Measurements from ENCODE around the gene LRRC37A.
A peak's percentile ranks its signal among the peaks of the same experiment; 100 is the strongest.
"Not testable (repeated sequence)": the region's sequence is repeated elsewhere in the genome, so short reads cannot be mapped to it uniquely, and the experiment has no call there.

LRRC37A gene

DNA sequence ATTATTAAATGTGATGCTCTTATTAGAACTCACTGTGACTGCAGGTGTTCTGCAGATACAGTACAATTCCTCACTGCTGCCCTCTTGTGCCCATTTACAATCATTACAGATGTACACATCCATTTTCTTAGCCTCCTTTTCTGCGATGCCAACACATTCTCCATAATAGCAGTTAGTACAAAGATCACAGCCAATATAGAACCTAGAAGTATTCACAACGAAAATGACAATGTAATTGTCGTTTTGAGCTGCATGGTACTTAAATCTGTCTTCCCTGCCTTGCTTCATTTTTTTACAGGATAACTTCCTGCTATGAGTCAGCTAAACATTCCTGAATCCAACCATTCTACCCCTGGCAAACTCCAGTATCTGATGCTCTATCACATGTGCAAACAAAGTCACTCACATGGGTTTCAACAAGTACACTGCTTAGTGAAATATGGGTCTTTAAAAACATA is 8.1 kb upstream of the LRRC37A start:
- DNase-seq (ENCODE audit: low read depth in 3 of 3, low spot score in 1 of 3) = peak in 2 of 3 donors; percentile 35 to 47

DNA sequence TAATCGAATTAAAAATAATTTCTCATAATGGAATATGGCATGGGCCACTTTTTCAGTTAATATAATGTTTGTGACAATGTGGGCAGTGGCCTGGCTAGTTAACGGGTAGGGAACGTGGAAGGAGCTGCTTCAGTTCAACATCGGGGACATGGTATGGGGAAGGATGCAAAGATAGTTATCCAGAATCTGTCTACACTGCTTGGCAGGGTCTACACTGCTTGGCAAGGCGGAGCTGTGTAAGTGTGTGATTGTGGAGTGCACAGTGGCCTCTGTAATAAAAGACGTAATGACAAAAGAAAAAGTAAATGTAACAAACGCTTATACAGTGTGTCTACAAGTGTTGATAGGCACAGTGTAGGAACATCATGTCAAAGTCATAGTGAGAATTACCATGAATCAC is 7.3 kb upstream of the LRRC37A start:
- not testable (repeated sequence) for DNase-seq (ENCODE audit: low read depth in 3 of 3, low spot score in 1 of 3)

DNA sequence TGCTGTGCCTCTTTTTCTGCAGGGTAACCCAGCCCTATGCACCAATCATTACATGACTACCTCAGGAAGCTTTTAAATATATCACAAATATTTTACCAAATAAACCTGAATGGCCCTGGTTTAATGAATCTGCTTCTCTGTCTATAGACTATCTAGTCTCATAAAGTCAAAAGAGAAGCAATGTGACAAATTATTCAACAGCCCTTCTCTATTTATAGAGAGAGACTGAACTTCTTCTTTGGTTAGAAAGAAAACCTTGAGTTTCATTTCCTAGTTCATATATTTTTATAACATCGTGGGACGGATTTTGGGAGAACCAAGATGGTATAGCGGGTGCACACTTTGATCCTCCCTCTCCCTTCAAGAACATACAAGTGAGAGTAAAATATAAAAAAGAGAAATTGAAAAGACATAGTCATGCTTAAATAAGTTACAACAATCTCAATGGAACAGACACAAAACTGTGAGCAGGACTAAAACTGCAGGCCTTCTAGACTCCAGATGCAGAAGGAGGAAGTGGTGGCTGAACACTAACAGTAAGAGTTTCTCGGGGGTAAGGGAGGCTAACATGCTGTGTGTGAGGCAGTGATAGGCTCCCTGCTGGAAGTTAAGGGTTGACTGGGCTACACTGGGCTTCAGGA is 3.9 kb upstream of the LRRC37A start:
- DNase-seq (ENCODE audit: low read depth in 3 of 3, low spot score in 1 of 3) = not testable (repeated sequence)

DNA sequence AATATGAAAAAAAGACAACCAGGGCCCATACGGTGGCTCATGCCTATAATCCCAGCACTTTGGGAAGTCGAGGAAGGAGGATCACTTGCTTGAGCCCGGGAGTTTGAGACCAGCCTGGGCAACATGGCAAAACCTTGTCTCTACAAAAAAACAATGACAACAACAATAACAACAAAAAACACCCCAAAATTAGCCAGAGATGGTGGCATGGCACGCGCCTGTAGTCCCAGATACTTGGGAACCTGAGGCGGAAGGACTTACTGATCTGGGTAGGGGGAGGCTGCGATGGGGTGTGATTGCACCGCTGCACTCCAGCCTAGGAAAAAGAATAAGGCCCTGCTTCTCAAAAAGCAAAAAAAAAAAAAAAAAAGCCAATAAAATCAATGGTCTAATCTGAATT is 3.3 kb upstream of the LRRC37A start:
- not testable (repeated sequence) for DNase-seq (ENCODE audit: low read depth in 3 of 3, low spot score in 1 of 3)

DNA sequence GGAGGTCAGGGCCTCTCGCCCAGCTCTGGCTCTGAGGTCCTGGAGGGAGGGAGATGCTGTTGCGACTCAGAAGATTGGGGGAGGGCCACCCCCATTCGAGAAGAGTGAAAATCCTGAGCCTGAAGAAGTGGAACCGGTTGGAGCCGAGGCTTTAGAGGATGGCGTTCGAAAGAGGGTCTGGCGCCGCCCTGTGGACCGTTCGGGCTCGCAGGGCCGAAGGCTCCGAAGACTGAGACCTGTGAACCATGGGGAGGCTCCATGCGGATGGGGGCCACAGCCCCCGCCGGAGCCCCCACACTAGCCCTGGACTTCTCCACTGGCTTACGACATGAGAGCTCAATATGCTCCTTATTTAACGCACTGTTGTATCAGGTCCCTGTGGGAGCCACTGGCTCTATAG is 46.3 kb downstream of the LRRC37A start:
- DNase-seq (ENCODE audit: low read depth in 3 of 3, low spot score in 1 of 3) = not testable (repeated sequence)

DNA sequence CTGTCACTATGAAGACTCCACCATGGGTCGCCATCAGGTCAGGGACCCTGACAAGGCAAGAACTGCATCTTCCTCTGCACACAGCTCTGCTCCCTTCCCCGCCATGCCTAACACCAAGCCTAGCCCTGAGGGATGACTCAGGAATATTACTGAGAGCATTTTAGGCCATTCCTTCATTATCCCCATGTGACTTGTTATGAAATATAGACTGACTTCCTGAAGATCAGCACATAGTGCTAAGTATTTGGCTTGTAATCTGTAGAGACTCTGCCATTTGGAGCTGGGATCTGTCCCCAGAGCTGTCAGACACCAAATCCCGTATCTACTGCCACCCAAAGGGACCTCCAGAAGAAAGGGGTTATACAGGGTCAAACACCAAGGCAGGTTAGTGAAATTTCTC is 47.2 kb downstream of the LRRC37A start:
- DNase-seq (ENCODE audit: low read depth in 3 of 3, low spot score in 1 of 3) = not testable (repeated sequence)

DNA sequence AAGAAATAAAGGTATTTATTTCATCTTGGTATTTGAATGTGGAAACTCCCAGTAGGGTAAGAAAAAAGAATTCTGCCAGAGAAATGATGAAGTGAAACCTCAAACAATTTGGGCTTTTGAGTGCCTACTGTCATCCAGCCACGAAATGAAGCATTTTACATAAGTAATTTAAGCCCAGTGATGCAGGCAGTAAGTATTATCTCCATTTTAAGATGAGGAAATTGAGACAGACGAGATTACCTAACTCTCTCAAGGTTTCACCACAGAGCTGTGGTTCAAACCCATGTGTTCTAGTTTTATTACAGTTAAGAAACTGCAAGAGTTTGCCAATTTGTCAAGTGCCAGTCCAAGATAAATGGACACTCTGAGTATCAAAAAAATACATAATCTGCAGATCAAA is 53.4 kb downstream of the LRRC37A start:
- DNase-seq (ENCODE audit: low read depth in 3 of 3, low spot score in 1 of 3) = not testable (repeated sequence)

DNA sequence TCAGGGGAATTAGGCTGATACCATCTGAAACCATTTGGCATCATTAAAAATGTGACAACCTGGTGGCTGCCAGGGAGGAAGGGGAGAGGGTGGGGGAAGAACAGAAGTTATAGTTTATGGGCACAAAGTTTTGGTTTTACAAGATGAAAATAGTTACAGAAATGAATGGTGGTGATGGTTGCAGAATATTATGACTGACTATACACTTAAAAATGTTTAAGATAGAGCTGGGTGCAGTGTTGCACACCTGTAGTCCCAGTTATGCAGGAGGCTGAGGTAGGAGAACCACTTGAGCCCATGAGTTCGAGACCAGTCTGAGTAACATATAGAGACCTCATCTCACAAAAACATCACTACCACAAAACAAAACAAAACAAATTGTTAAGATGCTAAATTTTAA is 54.1 kb downstream of the LRRC37A start:
- DNase-seq (ENCODE audit: low read depth in 3 of 3, low spot score in 1 of 3) = not testable (repeated sequence)

DNA sequence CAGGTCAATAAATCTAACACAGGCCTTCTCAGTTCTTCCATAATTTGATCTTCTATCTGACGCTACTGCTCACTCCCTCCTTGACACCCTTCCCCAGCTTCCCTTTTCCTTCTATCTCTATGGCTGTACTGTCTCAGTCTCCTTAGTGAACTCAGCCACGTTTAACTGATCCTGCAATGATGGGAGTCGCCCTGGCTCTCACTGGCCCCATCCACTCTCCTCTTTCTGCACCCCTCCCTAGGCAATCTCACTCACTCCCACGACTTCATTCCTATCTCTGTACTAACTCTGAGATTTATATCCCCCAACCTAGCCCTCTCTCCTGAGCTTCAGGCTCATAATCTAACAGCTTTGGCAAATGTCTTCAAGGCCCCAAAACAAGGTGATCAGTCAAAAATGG is 58.9 kb downstream of the LRRC37A start:
- DNase-seq (ENCODE audit: low read depth in 3 of 3, low spot score in 1 of 3) = not testable (repeated sequence)

DNA sequence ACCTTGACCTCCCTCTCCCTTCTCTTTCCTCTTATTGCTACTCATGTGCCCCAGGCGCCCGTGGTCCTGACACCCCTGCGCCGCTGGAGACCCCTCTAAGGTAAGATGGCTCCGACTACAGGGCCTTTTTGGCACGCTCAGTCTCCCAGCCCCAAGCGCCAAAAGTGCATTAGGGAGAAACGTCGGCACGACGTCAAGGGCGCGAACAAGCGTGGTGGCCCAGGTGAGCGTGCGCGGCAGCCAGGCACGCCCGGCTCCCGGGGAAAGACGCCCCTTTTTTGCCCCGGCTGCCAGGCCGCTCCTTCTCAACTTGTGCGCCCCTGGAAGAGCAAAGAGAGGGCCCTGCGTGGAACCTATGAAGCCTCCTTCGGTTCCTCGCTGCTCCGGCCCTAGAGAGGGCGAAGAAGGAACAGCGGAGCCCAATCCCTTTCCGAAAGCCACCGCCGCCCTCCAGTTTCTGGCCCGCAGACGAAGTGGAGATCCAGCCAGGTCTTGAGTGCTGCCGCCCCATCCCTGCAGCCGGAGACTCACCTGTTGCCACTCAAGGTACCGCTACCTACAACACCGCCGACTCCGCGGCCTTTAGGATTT is 66.3 kb downstream of the LRRC37A start:
- not testable (repeated sequence) for DNase-seq (ENCODE audit: low read depth in 3 of 3, low spot score in 1 of 3)

DNA sequence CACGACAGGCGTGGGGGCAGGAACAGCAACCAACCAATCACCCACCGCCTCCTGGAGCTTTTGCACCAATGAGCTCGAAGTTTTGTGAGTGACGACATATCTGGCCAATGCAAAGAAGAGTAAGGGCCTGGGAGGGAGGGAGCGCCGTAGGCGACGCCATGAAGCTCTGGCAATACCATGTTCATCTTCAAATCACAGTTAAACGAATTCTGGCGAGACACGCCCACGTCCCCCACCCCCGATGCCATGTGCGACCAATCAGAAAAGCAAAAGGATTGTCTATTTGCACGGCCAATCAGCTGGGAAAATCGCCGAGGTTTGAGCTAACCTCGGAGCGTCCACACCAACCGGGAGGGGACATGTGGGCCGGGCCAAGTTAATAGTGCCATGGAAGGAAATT is 66.8 kb downstream of the LRRC37A start, which contains the start of gene ARL17B:
Gene ARL17B, minus strand, starts transcription at position 12 of the 400 bp plus-strand sequence. CDS start 3,369 bp downstream, outside the sequence.
- DNase-seq (ENCODE audit: low read depth in 3 of 3, low spot score in 1 of 3) = peak; percentile 42 to 69 (median 60)

DNA sequence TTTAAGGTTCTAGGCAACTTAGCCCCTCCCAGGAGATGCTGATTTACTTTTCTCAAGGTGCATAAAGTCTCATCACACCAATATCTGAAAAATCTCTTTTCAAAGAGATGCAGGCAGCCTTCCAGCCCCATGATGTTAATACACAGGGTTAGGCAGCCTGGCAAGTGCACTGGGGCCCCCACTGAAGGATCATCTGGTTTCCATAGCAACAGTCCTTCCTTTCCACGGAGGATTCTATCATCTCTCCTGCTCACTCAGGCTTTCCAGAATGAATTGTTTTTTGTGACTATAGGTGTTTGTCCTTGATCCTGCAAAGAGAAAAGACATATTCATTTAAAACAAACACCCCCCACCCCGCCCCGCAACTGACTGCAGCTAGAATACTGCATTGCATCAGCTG is 72.6 kb downstream of the LRRC37A start:
- not testable (repeated sequence) for DNase-seq (ENCODE audit: low read depth in 3 of 3, low spot score in 1 of 3)

DNA sequence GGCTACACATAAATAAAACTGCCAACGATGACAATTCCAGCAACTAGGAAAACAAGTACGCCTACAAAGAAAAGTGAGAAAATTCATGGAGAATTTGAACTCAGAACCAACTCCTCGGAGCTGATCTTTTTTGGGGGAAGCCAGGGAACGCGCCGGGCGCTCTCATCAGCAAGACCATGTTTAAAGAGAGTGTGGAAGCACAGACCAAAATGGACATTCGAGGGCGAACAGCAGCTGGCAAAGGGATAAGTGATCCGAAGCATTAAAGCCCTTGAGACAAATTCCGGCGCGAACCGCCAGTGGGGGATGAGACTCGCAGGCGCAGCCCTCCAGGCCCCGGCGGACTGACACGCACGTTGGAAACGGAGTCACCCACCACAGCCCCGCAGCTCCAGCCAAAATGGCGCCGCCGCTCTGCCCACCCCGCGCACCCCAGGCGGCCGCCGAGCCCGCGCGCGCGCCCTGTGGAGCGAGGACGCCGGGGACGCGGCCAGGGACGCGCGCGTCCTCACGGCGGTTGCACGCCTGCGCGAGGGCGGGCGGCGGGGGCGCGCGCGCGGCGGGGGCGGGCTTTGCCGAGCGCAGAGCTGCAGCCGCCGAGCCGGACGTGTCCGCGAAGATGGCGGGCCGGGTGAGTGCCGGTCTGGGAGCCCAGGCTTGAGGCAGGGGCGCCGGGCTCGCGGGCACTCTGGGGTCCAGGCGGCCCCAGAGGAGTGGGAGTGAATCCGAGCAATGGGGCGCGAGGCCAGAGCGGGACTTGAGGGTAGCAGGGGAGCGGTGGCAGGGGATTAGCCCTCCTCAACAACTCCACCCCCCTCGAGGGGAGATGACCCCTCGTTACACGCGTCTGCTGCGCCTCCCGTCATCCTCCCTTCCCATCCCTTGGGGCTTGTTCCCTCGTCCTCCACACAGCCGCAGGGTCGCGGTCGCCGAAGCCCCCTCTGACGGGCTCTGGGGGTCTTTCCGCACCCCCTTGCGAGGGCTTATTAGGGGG is 77.6 kb downstream of the LRRC37A start:
- not testable (repeated sequence) for DNase-seq (ENCODE audit: low read depth in 3 of 3, low spot score in 1 of 3)

DNA sequence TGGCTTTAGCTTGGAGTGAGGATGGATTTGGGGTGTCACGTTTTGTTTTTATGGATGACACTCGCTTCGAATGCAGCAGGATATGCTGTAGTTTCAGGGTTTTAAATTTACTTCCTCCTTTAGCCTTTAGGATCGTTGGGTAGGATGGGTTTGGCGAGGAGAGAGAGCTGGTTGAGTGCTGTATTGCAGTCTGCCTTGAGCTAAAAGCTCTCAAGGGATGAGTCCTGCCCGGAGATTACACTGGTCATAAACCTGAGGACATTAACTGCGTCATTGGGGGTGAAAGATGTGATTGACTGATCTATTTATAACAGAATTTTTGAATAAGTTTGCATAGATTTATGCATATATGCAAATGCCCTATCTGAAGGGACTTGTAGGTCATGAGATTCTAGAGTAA is 78.5 kb downstream of the LRRC37A start:
- DNase-seq (ENCODE audit: low read depth in 3 of 3, low spot score in 1 of 3) = not testable (repeated sequence)

DNA sequence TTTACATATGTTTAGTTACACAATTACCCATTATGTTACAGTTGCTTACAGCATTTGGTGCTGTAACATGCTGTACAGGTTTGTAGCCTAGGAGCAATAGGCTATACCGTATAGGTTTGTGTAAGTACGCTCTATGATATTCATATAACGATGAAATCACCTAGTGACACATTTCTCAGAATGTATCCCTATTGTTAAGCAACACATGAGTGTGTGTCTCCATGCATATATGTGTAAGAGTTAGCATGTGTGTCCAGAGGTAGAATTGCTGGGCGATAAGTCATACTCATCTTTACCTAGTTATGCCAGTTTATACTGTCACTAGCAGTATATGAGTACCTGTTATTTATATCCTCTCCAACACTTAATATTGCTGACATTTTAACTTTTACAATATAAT is 88.2 kb downstream of the LRRC37A start:
- DNase-seq (ENCODE audit: low read depth in 3 of 3, low spot score in 1 of 3) = not testable (repeated sequence)

DNA sequence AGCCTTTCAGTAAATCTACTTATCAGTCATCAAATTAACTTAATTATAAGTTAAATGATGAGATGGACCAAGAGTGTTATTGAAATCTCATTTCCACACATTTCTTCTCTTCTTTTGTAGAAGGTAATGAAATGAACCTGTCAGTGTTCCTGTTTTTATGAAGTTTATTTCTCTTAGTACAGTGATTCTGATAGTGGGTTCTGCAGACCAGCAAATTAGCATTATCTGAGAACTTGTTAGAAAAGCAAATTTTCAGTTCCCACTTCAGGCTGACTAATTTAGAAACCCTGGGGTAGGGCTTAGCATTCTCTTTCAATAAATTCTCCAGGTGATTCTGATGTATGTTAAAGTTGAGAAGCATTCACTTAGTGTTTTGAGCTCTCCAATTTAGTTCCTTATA is 90.6 kb downstream of the LRRC37A start:
- DNase-seq (ENCODE audit: low read depth in 3 of 3, low spot score in 1 of 3) = not testable (repeated sequence)
